ENCODE data around the gene PCCA. TPM values are rescaled to one million over a fixed set of nuclear protein-coding genes. Genes with fewer than 3 reads are reported as not detected.

The PCCA gene
- total and polyA plus RNA-seq, 2 experiments from 2014 or later, result 41.9 to 46.6 TPM

DNA sequence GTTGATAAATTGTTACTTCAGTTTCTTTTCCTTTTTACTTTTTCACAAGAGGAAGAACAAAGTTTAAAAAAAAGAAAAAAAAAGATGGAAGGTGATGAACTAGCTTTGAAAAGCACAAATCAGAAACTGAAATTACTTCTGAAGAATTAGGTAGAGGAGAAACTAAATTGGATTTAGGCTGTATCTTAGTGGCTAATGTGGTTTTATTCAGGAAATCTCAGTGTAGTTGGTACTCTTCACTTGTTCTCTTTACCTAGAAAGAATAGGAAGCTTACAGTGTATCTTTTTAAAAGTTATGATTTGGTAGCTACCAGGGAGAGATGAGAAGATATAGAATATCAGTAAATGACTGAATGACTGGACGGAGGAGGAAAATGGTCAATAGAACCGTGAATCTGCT lies 252.0 kb downstream of the PCCA start (continued):
- TF ChIP-seq POLR2AphosphoS5 (IDR thresholded peaks at IDR 0.05; ENCODE audit: low read depth), result no peak
- TF ChIP-seq ZNF114 (CRISPR knock-in tag; IDR thresholded peaks at IDR 0.05), result no peak
- TF ChIP-seq, protein P1, sequence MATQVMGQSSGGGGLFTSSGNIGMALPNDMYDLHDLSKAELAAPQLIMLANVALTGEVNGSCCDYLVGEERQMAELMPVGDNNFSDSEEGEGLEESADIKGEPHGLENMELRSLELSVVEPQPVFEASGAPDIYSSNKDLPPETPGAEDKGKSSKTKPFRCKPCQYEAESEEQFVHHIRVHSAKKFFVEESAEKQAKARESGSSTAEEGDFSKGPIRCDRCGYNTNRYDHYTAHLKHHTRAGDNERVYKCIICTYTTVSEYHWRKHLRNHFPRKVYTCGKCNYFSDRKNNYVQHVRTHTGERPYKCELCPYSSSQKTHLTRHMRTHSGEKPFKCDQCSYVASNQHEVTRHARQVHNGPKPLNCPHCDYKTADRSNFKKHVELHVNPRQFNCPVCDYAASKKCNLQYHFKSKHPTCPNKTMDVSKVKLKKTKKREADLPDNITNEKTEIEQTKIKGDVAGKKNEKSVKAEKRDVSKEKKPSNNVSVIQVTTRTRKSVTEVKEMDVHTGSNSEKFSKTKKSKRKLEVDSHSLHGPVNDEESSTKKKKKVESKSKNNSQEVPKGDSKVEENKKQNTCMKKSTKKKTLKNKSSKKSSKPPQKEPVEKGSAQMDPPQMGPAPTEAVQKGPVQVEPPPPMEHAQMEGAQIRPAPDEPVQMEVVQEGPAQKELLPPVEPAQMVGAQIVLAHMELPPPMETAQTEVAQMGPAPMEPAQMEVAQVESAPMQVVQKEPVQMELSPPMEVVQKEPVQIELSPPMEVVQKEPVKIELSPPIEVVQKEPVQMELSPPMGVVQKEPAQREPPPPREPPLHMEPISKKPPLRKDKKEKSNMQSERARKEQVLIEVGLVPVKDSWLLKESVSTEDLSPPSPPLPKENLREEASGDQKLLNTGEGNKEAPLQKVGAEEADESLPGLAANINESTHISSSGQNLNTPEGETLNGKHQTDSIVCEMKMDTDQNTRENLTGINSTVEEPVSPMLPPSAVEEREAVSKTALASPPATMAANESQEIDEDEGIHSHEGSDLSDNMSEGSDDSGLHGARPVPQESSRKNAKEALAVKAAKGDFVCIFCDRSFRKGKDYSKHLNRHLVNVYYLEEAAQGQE (IDR thresholded peaks at IDR 0.05; ENCODE audit: unreplicated experiment), result no peak
- no peak for TF ChIP-seq ZNF331 (CRISPR knock-in tag; IDR thresholded peaks at IDR 0.05; ENCODE audit: low read depth)
- TF ChIP-seq EZH2phosphoT487 (IDR thresholded peaks at IDR 0.05; ENCODE audit: unreplicated experiment), result no peak
- TF ChIP-seq, protein P2, sequence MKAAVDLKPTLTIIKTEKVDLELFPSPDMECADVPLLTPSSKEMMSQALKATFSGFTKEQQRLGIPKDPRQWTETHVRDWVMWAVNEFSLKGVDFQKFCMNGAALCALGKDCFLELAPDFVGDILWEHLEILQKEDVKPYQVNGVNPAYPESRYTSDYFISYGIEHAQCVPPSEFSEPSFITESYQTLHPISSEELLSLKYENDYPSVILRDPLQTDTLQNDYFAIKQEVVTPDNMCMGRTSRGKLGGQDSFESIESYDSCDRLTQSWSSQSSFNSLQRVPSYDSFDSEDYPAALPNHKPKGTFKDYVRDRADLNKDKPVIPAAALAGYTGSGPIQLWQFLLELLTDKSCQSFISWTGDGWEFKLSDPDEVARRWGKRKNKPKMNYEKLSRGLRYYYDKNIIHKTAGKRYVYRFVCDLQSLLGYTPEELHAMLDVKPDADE (IDR thresholded peaks at IDR 0.05), result no peak
- TF ChIP-seq CREB1 (CRISPR knock-in tag; IDR thresholded peaks at IDR 0.05; ENCODE audit: low read depth), result no peak
- TF ChIP-seq, protein P3, sequence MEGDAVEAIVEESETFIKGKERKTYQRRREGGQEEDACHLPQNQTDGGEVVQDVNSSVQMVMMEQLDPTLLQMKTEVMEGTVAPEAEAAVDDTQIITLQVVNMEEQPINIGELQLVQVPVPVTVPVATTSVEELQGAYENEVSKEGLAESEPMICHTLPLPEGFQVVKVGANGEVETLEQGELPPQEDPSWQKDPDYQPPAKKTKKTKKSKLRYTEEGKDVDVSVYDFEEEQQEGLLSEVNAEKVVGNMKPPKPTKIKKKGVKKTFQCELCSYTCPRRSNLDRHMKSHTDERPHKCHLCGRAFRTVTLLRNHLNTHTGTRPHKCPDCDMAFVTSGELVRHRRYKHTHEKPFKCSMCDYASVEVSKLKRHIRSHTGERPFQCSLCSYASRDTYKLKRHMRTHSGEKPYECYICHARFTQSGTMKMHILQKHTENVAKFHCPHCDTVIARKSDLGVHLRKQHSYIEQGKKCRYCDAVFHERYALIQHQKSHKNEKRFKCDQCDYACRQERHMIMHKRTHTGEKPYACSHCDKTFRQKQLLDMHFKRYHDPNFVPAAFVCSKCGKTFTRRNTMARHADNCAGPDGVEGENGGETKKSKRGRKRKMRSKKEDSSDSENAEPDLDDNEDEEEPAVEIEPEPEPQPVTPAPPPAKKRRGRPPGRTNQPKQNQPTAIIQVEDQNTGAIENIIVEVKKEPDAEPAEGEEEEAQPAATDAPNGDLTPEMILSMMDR (conservative IDR thresholded peaks at IDR 0.05; ENCODE audit: low read depth in 2 of 2), result no peak
- no peak for TF ChIP-seq JUNB (IDR thresholded peaks at IDR 0.05; ENCODE audit: unreplicated experiment)

DNA sequence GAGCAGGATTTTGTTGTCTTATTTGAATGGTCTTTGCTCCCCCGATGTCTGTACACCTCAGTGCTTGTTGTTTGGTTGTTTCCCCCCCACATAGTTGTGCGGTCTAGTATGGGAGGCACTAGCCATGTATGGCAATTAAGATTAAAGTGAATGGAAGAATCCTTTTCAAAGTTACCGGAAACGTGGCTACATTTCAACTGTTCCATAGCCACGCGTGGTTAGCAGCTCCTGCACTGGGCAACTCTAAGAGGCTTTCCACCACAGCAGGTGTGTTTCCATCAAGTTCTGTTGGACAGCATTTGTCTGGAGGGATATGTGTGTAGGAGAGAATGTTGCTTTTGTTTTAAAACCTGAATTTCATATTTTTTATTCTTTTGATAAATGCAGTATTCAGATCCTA lies 252.4 kb downstream of the PCCA start:
- no peaks in the 10 kb centered on the region for H3K36me3 ChIP-seq (ENCODE audit: insufficient read depth)
- no peaks in the 10 kb centered on the region for H3K9me2 ChIP-seq (ENCODE audit: insufficient read depth)
- no peaks in the 10 kb centered on the region for H4K20me1 ChIP-seq (replicated peaks; ENCODE audit: insufficient read depth)
- no peak overlapping the region for H3K27ac Mint-ChIP-seq
- H3K27me3 Mint-ChIP-seq (ENCODE audit: insufficient read depth, low read depth, poor library complexity), result peaks cover 2% of the 10 kb centered on the region
- H3K79me2 ChIP-seq (replicated peaks; ENCODE audit: insufficient read depth), result no peaks in the 10 kb centered on the region
- H3K4me3 ChIP-seq, result no peak overlapping the region
- H3K36me3 Mint-ChIP-seq (ENCODE audit: low read depth), result peaks cover 23% of the 10 kb centered on the region; the same call in 2 of the 3 replicates
- no peak for TF ChIP-seq JUNB (IDR thresholded peaks at IDR 0.05; ENCODE audit: unreplicated experiment)
- no peak for TF ChIP-seq POLR2AphosphoS5 (IDR thresholded peaks at IDR 0.05; ENCODE audit: low read depth)
- H3F3A ChIP-seq (replicated peaks; ENCODE audit: low read depth), result no peaks in the 10 kb centered on the region
- no peak overlapping the region for H2AFZ ChIP-seq
- H3K4me3 Mint-ChIP-seq, result no peak overlapping the region
- H3K4me2 ChIP-seq, result no peak overlapping the region
- H3K4me1 ChIP-seq (ENCODE audit: insufficient read depth), result no peaks in the 10 kb centered on the region; the same call in 1 of the 2 replicates
- H3K9me3 Mint-ChIP-seq, result no peaks in the 10 kb centered on the region
- H3K4me1 Mint-ChIP-seq, result peaks cover 4% of the 10 kb centered on the region
- no peaks in the 10 kb centered on the region for H3K27me3 ChIP-seq (ENCODE audit: insufficient read depth)
- ATAC-seq (no peak), DNase-seq (ENCODE audit: low spot score) (no peak)
- no peak overlapping the region for H3K27ac ChIP-seq (ENCODE audit: low read depth)

Measured in GM23338 (cell line).